Spleen (tissue), 11 donors: ENCODE results near the gene WDR38. TPM values are rescaled to one million over a fixed set of nuclear protein-coding genes. Genes with fewer than 3 reads are reported as not detected.
A peak's percentile ranks its signal among the peaks of the same experiment; 100 is the strongest.

Experiments used
- DNase-seq: peaks from one replicate; pipeline ENCODE4 v3.0.0-alpha.2; 2020
- H3K27ac ChIP-seq, 8 donors: fragments of 200-600 bp; sonication (generic) in 7 of 8; 1 replicate in 4 of 8; 2 replicates in 4 of 8; pipeline versions ENCODE4 v1.5.0 to v1.8.0; 2016 to 2021; ENCODE audit warnings: inconsistent platforms in 4 of 8, mild to moderate bottlenecking in 4 of 8, moderate library complexity in 1 of 8
- H3K27me3 ChIP-seq, 7 donors: fragments of 200-600 bp; sonication (generic) in 6 of 7; replicated peaks in 1 of 7; 1 replicate in 4 of 7; 2 replicates in 3 of 7; pipeline versions ENCODE4 v1.5.0 to v1.8.0; 2016 to 2021; ENCODE audit warnings: inconsistent platforms in 3 of 7, mild to moderate bottlenecking in 1 of 7
- H3K36me3 ChIP-seq, 6 donors: fragments of 200-600 bp; sonication (generic) in 5 of 6; 1 replicate in 4 of 6; 2 replicates in 2 of 6; pipeline versions ENCODE4 v1.5.0 to v1.8.0; 2016 to 2021; ENCODE audit warnings: inconsistent platforms in 2 of 6
- H3K4me1 ChIP-seq, 6 donors: fragments of 200-600 bp; sonication (generic) in 5 of 6; 1 replicate in 3 of 6; 2 replicates in 3 of 6; pipeline versions ENCODE4 v1.5.0 to v1.8.0; 2016 to 2021; ENCODE audit warnings: inconsistent platforms in 3 of 6
- H3K4me3 ChIP-seq, 8 donors: fragments of 200-600 bp; sonication (generic) in 7 of 8; 1 replicate in 4 of 8; 2 replicates in 4 of 8; pipeline versions ENCODE4 v1.5.0 to v1.8.0; 2016 to 2021; ENCODE audit warnings: inconsistent platforms in 4 of 8, mild to moderate bottlenecking in 4 of 8, moderate library complexity in 2 of 8
- H3K9me3 ChIP-seq, 8 donors: fragments of 200-600 bp; sonication (generic) in 7 of 8; 1 replicate in 4 of 8; 2 replicates in 4 of 8; pipeline versions ENCODE4 v1.5.0 to v1.8.0; 2016 to 2021; ENCODE audit warnings: inconsistent platforms in 4 of 8
- POLR2A ChIP-seq, 3 donors: fragments of 450-650 bp; IDR thresholded peaks; one replicate each; pipeline ENCODE4 v1.5.1; 2017; ENCODE audit warnings: antibody characterized with exemption in 3 of 3, mild to moderate bottlenecking in 1 of 3
- POLR2AphosphoS5 ChIP-seq, 3 donors: sonication (generic); formaldehyde crosslinking; IDR thresholded peaks; one replicate each; pipeline ENCODE4 v1.5.1; 2017; ENCODE audit warnings: antibody characterized with exemption in 3 of 3
- WGBS, 5 donors: extraction: QIAGEN DNeasy Blood & Tissue Kit in 3 of 5; methylation state at CpG; one replicate each; pipeline versions ENCODE4 v1.1.5 to v1.1.7; 2013 to 2018; 5-methylcytosine and 5-hydroxymethylcytosine counted together
- intact Hi-C: fragments of 100-400 bp; cut with DNase I; formaldehyde crosslinking; loops from one replicate; pipeline ENCODE4 v1.15.0; 2023; ENCODE audit warnings: low total_unique reads
- polyA plus RNA-seq, 3 donors: library from polyadenylated mRNA; stranded (reverse); fragments of 200-250 nt; gene quantifications; one replicate each; pipeline ENCODE4 v1.2.1, GENCODE V29; 2013
- total RNA-seq, 7 donors: library from RNA; depleted of rRNA in 3 of 7; stranded (reverse); fragments of >200 nt in 3 of 7; fragmentation: NEBNext Ultra II Directional in 4 of 7; extraction: Animal tissue kit (Norgen Biotek cat#: 25700) in 4 of 7; gene quantifications; one replicate each; pipeline versions ENCODE4 v1.1.0 to v1.2.1, GENCODE V29; 2016 to 2021
- TF ChIP-seq, protein P1 (sequence below), 11 experiments: fragments of 200-600 bp in 7 of 11; fragments of 450-650 bp in 4 of 11; sonication (generic) in 4 of 11; IDR thresholded peaks in 8 of 11; conservative IDR thresholded peaks in 3 of 11; 1 replicate in 7 of 11; 2 replicates in 4 of 11; pipeline versions ENCODE4 v1.4.0 to v1.8.0; 2016 to 2021; ENCODE audit warnings: antibody characterized with exemption in 11 of 11, inconsistent platforms in 4 of 11, mild to moderate bottlenecking in 1 of 11
- donor health status: healthy with polysubstance abuse.
- donor health status: DM: no; HTN: no; CAD: no; lungs with moderate emphysema.
- donor health status: DM: no; HTN: no; CAD: no.
- donor health status: Bipolar disorder and iron deficiency.
- donor health status: healthy.
- donor health status: DM: no; HTN: no; CAD: no.
- donor health status: DM: yes; HTN: yes; CAD: no.

The WDR38 gene
- total and polyA plus RNA-seq, 10 donors = not detected

- peaks cover 9 to 57% (median 27%) of the 10 kb centered on the region in 6 donors for H3K4me1 ChIP-seq
- peaks cover 0 to 100% (median 91%) of the 10 kb centered on the region in 6 donors for H3K36me3 ChIP-seq
- no peak overlapping the region for H3K4me3 ChIP-seq
- no peaks in the 10 kb centered on the region for H3K27me3 ChIP-seq
- TF ChIP-seq POLR2AphosphoS5 (IDR thresholded peaks at IDR 0.05) = peak in 1 of 3 donors; percentile 43
- TF ChIP-seq, protein P1, sequence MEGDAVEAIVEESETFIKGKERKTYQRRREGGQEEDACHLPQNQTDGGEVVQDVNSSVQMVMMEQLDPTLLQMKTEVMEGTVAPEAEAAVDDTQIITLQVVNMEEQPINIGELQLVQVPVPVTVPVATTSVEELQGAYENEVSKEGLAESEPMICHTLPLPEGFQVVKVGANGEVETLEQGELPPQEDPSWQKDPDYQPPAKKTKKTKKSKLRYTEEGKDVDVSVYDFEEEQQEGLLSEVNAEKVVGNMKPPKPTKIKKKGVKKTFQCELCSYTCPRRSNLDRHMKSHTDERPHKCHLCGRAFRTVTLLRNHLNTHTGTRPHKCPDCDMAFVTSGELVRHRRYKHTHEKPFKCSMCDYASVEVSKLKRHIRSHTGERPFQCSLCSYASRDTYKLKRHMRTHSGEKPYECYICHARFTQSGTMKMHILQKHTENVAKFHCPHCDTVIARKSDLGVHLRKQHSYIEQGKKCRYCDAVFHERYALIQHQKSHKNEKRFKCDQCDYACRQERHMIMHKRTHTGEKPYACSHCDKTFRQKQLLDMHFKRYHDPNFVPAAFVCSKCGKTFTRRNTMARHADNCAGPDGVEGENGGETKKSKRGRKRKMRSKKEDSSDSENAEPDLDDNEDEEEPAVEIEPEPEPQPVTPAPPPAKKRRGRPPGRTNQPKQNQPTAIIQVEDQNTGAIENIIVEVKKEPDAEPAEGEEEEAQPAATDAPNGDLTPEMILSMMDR (IDR thresholded peaks at IDR 0.05 in 8 of 11, conservative IDR thresholded peaks at IDR 0.05 in 3 of 11) = no peak
- no peak for TF ChIP-seq POLR2A (IDR thresholded peaks at IDR 0.05)
- no peak for DNase-seq
- peak overlapping the region in 1 of 8 donors; percentile 24 for H3K27ac ChIP-seq
- WGBS, 5 donors = 81 to 94% (median 89%) methylated on average over 6 of the region's 6 CpGs
- intact Hi-C loops = loop anchor here (10.0 kb wide), 1 partner anchor 56 kb away; no protein-coding TSS in a partner anchor
- H3K9me3 ChIP-seq = no peaks in the 10 kb centered on the region
Measured at GRCh38 chr9:124878518-124878917, 25.3 kb downstream of the WDR38 start.

- peak overlapping the region in 1 of 8 donors; percentile 2 for H3K27ac ChIP-seq
- peaks cover 3 to 49% (median 20%) of the 10 kb centered on the region in 6 donors for H3K4me1 ChIP-seq
- intact Hi-C loops = loop anchor here (10.0 kb wide), 1 partner anchor 56 kb away; no protein-coding TSS in a partner anchor
- TF ChIP-seq POLR2AphosphoS5 (IDR thresholded peaks at IDR 0.05) (peak; percentile 12 to 46 (median 37)), POLR2A (IDR thresholded peaks at IDR 0.05) (no peak)
- TF ChIP-seq, protein P1 (IDR thresholded peaks at IDR 0.05 in 8 of 11, conservative IDR thresholded peaks at IDR 0.05 in 3 of 11) = no peak
- H3K27me3 ChIP-seq = no peaks in the 10 kb centered on the region
- peak; percentile 61 for DNase-seq
- no peak overlapping the region for H3K4me3 ChIP-seq
- no peaks in the 10 kb centered on the region for H3K9me3 ChIP-seq
- peaks cover 0 to 100% (median 86%) of the 10 kb centered on the region in 6 donors for H3K36me3 ChIP-seq
- 76 to 88% (median 79%) methylated on average over 10 of the region's 10 CpGs for WGBS, 5 donors
Measured at GRCh38 chr9:124879226-124879625, 26.0 kb downstream of the WDR38 start.

- Histone ChIP-seq H3K36me3 (peaks cover 0 to 100% (median 86%) of the 10 kb centered on the region in 6 donors), H3K27ac (peak overlapping the region in 3 of 8 donors; percentile 10 to 57 (median 34)), H3K9me3 (no peaks in the 10 kb centered on the region), H3K27me3 (no peaks in the 10 kb centered on the region), H3K4me1 (peaks cover 0 to 37% (median 8%) of the 10 kb centered on the region in 6 donors), H3K4me3 (no peak overlapping the region)
- intact Hi-C loops = no loop called here
- WGBS, 5 donors = 57 to 75% (median 66%) methylated on average over 9 of the region's 9 CpGs
- DNase-seq = peak; percentile 74
- TF ChIP-seq, protein P1 (IDR thresholded peaks at IDR 0.05 in 8 of 11, conservative IDR thresholded peaks at IDR 0.05 in 3 of 11) = no peak
- no peak for TF ChIP-seq POLR2AphosphoS5 (IDR thresholded peaks at IDR 0.05)
- TF ChIP-seq POLR2A (IDR thresholded peaks at IDR 0.05) = no peak
Measured at GRCh38 chr9:124880501-124880900, 27.2 kb downstream of the WDR38 start.

GRCh38 chr9:124881138-124881743, 28.0 kb downstream of the WDR38 start:
- H3K27ac ChIP-seq = peak overlapping the region in 1 of 8 donors; percentile 57
- peak in 2 of 3 donors; percentile 17 to 36 for TF ChIP-seq POLR2AphosphoS5 (IDR thresholded peaks at IDR 0.05)
- TF ChIP-seq, protein P1 (IDR thresholded peaks at IDR 0.05 in 8 of 11, conservative IDR thresholded peaks at IDR 0.05 in 3 of 11) = no peak
- H3K36me3 ChIP-seq = peaks cover 0 to 100% (median 84%) of the 10 kb centered on the region in 6 donors
- DNase-seq = peak; percentile 69
- H3K27me3 ChIP-seq = no peaks in the 10 kb centered on the region
- intact Hi-C loops = no loop called here
- no peak overlapping the region for H3K4me3 ChIP-seq
- no peaks in the 10 kb centered on the region for H3K9me3 ChIP-seq
- peaks cover 0 to 29% (median 6%) of the 10 kb centered on the region in 6 donors for H3K4me1 ChIP-seq
- 90 to 94% (median 92%) methylated on average over 16 of the region's 16 CpGs for WGBS, 5 donors
